Stimulated activated CD4-positive, alpha-beta T cell treated with anti-CD3 and anti-CD28 coated beads, Interleukin-15, amount 100 ng/mL, for 48 hours (primary cell): Measurements from ENCODE around the gene GALNT6.
A peak's percentile ranks its signal among the peaks of the same experiment; 100 is the strongest.

ENCODE experiments used
- DNase-seq, 2 donors: peaks; one replicate each; pipeline ENCODE4 v3.0.0-alpha.2; 2020; ENCODE audit warnings: low read depth in 2 of 2

Gene GALNT6

DNA sequence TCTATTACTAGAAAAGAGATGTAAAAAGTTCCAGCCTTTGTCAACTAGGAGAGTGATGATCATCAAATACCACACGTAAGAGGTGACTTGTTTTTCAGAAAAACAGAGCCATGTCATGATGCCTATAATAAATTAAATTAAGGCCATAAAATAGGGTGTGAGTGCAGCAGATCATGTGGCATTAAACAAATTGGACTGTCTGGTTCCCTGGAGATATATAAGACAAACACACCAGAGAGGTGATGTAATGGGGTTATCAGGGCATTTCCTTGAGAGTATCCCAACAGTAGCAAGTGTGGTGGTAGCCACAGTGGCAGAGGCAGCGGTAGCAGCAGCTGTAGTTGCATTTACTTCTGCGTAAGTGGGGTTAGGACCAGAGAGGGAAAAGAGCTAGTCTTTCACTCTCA, 14.6 kb upstream of the GALNT6 start:
- no peak for DNase-seq

DNA sequence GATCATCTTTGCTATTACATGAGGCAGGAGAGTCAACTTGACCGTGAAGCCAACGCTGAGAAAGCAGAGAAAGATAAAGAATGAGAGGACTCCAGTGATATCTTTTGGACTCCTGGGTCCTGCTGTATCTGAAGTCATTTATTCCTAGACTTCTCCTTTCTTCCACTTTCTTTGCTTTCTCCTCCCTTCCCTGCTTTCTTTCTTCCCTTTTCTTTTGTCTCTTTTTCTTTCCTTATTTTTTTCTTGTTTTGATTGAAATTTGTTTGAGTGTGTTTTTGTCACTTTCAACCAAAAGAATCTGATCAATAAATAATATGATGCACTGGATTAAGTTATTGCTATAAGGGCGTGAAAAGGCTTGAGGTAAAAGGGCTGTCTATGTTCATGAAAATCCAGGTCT, 13.4 kb upstream of the GALNT6 start:
- no peak for DNase-seq

DNA sequence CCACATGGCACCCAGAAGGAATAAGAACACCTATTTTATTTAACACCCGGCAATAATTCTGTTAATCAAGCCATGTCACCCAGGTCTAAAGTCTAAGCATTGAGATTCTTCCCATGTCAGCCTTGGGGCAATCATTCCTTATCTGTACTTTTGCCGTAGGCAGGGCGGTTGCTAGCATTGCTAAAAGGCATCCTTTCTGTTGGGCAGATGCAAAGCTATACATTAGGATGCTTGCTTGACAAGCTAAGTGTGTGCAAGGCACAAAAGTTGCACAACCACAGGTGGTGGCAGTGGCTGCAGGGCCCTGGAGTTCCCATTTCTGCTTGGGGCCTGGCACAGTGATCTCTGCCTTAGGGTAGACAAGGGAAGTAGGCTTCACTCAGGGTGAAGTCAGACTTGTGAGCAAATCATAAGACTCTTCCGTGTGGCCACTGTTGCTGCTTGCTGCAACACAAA, 12.5 kb upstream of the GALNT6 start:
- DNase-seq, result no peak

DNA sequence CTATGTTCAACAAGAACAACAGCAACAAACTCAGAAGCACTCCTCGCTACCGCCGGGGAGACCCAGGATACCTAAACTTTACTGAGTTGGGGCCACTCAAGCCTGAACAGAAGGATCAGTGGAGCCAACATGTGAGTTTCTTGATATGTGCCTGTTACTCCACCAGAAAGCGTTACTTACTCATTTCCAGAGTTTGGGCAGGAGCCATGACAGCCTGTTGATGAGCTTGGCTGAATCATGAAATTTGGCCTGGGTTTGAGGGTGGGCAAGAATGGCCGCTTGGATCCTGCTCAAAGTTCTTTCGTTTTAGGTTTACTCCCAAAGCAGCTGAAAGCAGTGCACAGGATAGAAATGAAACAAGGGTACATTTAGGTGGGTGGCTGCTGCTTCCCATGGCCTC, 12.0 kb upstream of the GALNT6 start:
- no peak for DNase-seq

DNA sequence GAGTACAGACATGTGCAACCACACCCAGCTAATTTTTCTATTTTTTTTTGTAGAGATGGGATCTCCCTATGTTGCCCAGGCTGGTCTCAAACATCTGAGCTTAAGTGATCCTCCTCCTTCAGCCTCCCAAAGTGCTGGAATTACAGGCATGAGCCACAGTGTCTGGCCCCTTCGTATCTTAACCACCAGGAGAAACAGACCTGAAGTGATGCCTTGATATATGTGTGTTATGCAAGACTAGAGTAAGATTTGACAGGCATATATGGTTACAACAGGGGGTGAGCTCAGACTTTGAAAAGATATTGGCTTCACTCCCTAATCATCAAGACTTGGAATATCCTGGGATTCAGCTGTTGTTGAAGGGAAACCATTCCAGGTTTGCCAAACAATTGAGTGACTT, 10.7 kb upstream of the GALNT6 start:
- no peak for DNase-seq

DNA sequence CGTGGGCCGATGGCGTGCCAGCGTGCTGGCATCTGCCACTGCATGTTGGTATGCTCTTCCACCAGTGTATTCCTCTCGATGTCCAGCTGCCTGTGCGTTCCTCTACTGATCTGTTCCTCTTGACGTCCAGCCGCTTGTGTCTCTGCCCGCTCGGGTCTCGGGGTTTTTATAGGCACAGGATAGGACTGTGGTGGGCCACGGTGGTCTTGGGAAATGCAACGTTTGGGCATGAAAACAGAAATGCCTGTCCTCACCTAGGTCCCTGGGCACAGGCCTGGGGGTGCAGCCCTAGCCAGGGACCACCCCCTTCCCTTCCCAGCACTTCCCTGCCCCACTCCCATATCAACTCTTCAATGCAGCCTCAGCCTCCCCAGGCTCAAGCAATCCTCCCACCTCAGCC, 10.3 kb upstream of the GALNT6 start:
- no peak for DNase-seq

DNA sequence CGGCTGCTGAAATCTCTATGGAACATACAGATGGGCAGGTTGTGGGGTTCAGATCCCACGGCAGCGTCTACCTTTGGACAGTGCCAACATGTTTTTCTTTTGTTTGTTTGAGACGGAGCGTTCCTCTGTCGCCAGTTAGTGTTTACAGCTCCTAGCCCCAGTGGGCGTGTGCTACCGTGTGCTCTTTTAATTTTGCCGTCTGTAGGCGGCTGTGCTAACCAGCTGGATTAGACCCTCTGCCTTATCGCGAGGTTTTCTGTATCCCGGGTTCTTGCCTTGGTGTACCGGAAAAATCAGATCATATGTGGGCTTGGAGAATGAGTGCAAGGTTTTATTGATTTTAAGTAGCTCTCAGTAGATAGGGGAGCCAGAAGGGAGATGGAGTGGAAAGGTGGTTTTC, 9.8 kb upstream of the GALNT6 start:
- DNase-seq, result no peak

DNA sequence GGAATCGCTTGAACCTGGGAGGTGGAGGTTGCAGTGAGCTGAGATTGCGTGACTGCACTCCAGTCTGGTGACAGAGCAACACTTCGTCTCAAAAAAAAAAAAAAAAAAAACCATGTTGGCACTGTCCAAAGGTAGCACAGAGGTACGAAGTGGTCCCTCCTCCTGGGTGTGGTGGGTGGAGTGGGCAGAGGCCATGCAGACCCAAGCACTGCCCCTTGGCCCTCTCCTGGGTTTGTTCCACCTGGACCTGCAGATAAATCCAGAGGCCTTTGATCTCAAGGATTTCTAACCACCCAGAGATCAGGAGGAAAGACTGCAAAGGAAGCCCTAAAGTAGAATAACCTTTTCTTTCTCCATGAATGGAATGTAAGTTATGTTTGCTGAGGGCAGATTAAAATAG, 8.7 kb upstream of the GALNT6 start:
- DNase-seq, result no peak

DNA sequence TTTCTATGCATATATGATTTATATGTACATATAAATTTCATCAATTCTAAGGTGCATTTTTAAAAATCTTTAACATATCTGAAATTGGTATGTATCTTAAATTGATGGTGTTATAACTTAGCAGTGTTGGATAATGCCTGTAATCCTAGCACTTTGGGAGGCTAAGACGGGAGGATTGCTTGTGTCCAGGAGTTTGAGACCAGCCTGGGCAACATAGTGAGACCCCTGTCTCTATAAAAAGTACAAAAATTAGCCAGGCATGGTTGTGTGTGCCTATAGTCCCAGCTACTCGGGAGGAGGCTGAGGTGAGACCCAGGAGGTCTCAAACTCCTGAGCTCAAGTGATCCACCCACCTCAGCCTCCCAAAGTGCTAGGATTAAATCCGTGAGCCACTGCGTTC, 6.5 kb upstream of the GALNT6 start:
- DNase-seq, result no peak

DNA sequence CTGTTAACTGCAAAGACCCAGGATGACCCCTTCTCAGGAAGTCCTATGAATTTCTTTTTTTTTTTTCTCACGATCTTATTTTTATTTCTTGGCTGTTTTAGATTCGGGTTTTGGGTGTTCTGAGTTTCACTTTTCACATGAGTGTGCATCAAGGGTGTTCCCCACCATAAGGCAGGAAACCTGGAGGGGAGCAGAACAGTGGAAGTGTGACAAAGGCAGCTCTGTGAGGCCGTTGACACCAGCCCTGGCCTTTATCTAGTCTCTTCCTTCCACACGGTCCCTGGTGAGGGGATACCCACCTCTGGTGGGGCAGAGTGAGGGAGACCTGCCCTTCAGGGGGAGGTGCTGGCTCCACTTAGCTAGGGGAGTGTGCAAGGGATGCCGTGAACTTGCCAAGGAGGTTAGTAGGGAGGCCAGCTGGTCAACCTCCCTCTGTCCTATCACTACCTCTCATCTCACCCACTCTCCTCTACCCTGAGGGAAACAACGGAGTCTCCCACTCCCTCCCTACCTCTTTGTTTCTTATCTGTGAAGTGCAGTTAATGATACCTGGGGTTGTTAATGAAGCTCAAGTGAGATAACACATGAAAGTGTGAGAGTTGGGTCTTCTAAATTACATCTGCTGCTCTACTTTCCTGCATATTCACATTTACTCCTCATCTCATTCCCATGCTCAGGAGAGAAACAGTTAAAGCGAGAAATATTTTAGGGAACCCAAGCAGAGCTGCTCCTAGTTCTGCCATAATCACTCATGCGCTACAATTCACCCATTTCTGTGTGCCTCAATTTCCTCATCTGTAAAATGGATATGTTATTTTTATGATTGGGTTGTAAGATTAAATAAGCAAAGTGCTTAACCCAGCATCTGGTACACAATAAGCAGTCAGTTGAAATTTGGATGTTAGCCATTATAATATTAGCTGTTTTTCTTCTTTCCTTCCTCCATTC, 4.4 kb upstream of the GALNT6 start:
- no peak for DNase-seq

DNA sequence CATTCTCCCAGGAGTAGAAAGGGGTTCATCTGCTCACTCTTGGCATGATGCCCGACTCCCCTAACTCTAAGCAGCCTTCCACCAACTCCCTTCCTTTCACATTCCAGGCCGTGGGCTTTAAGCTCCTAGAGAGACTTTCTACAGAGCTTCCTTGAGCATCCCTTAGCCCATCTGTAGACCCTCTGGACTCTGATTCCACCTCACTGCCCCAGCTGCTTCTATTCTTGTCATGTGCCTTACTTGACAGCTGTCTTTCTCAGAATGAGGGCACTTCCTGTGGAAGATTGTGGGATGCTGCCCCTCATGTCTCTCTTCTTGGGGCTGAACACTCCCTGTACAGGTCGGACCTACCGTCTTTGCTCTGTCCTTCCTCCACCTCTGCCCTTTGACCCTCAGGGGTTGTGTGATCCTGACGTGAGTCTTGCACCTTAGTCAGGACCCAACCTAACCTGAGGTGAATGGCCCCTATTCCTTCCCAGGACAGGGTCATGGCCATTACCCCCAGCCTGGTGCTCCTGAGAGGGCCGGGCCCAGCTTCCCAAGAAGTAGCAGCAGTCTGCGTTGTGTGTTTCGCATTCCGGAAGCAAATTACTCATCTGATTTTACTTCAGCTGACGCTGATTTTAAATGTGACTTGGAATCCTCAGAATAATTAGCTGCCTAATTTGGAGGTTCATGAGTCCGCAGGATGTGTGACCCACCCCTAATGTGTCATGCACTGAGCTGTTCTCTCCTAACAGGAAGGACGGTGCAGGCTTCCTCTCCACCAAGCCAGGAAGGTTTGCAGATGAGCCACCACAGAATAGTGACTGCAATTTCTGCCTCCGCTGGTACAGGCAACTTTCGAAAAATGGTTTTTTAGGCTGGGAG, 2.7 kb upstream of the GALNT6 start:
- peak in 1 of 2 donors; percentile 33 for DNase-seq

DNA sequence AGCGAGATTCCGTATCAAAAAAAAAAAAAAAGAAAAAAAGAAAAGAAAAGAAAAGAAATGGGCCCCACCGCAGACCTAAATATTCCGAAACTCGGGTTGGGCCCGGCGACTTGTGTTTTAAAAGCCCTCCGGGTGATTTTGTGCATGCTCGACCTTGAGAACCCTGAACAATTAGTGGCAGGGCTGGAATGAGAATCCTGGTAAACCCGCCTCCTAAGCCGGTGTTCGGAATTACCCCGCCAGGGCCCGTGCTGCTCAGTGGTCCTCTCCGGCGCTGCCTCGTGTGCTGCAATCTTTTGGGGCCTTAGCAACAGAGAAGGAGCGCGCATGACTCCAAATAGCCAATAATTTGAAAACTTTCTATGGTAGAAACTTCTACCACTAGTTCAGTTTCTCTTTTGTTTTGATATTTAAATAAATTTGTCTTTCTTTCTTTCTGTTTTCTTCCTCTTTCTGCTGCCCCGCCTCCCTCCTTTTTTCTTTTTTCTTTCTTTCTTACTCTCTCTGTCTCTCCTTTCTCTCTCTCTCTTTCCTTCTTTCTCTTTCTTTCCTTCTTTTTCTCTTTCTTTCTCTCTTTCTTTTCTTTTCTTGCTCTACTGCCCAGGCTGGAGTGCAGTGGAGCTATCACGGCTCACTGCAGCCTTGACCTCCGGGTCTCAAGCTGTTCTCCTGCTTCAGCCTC, 1.5 kb upstream of the GALNT6 start:
- DNase-seq, result no peak

DNA sequence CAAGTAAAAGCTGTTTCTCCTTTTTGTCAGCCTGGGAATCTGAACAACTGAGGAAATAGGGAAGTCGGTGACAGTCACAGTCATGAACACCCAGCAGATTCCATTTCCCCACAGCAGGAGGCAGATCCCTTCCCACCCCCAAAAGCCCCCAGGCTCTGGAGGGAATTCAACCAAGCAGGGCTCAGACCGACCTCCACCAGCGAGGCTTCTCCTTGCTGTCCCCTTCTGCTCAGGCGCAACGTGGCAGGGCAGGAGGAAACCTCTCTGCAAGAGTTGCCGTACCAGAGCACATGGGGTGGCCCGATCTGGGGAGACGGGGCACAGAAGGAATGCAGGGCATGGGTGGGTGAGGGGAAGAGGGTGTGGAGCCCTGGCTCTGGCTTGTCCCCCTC, 319 bp downstream of the GALNT6 start:
- no peak for DNase-seq

DNA sequence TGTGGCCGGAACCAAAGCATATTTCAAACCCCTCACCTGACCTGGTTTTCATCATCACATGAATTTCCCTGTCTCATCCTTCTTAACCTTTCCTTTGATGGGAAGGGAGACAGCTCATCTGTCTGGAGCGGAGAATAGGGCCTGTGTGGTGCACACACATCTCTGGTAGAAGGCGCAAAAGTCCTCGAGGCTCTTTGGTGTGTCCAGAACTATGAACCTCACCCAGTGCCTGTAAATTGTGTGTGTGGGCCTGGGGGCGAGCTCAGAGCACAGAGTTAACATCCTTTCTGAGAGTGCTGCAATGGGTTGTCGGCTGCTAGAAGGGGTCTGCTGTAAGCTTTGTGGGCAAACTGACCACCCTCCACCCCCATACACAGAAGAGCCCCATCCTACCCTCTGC, 749 bp downstream of the GALNT6 start:
- no peak for DNase-seq

DNA sequence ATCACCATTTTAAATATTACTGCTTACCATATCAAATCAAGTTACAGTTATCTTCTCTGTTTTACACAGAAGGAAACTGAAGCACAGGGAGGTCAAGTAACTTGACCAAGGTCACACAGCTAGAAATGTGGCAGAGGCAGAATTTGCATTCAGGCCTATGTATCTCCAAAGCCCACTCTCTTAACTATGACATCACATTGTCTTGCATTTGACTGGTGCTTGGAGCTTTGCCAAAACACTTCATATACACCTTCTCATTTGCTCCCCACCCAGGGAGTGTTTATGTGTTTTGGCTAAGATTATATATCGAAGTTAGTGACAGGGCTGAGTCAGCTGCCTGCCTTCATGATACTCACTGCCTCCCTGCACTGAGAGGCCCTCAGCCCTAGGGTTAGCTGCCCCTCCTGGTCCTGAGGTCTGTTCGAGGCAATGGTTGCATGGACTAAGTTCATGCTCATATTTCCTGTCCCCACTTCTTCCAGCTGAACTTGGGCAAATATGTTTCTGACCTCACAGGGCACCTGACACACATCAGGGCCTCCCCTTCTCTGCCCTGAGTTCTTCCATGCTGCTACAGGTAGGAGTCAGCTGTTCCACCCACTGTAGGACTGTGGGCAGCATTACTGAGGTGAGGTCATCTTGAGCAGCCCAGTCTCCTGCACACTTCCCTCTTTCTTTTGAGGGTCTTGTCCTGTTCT, 1.8 kb downstream of the GALNT6 start:
- no peak for DNase-seq

DNA sequence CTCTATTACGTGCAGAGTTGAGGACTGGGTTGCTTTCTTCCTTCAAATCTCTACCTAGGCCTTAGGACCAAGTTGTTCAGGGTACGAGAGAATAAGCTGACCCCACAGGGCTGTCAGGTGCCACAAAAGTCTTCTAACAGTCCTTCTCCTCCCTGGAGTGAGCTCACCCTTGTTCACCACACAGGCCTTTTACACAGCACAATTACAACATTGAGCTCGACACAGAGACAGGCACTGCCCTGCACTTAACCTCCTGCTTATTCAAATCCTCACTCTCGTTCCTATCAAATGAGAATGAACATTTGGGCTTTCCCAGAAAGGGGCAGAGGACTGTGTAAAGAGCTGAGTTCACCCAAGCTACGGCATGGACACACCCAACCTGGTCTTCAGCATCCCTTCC, 2.4 kb downstream of the GALNT6 start:
- DNase-seq, result no peak

DNA sequence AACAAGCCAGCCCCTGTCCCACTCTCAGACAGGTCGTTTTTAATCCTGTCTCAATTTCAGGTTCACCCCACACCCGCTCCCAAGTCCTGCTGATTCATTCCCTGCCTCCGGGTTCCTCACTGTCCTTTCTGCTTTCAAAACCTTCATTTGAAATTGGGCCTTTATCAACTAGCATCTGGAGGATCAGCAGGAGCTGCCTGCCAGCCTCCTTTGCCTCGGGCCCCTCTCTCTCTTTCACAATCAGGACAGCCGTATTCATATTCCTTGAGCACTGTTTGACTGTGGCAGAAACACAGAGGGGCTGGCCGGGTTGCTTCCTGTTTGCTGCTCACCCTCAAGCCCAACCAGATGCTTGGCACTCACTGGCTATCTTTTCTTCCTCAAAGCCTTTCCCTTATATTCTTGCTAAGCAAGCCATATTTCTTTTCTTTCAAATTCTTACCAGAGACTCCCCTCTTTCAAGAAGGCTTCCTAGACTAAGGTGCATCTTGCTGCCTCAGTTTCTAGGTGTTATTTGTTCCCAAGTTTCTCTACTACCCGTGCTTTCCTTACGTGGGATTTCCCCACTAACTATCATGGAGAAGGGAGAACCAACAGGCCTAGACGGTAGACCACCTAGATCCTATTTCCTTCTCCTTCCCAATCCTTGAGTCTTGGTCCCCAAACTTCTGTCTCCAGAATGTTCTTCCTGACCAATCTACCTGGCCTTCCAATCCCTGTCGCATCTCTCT, 3.0 kb downstream of the GALNT6 start:
- DNase-seq, result no peak

DNA sequence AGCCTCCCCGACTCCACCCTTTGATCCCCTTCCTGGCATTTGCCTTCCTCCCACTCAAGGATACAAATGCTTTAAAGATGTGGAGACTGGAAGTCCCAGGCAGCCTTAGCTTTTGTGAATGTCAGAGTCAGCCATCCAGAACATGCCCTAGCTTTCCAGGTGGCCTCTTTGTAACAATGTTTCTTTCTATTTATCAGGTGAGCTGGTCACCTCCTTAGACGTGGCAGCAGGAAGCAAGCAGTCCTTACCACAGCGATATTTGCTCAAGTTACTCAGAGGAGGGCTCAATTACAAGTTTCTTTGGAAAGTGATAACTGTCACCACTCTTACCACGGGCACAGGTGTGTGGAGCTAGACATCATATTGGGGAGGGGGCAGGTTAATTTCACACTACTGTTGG, 4.9 kb downstream of the GALNT6 start:
- no peak for DNase-seq

DNA sequence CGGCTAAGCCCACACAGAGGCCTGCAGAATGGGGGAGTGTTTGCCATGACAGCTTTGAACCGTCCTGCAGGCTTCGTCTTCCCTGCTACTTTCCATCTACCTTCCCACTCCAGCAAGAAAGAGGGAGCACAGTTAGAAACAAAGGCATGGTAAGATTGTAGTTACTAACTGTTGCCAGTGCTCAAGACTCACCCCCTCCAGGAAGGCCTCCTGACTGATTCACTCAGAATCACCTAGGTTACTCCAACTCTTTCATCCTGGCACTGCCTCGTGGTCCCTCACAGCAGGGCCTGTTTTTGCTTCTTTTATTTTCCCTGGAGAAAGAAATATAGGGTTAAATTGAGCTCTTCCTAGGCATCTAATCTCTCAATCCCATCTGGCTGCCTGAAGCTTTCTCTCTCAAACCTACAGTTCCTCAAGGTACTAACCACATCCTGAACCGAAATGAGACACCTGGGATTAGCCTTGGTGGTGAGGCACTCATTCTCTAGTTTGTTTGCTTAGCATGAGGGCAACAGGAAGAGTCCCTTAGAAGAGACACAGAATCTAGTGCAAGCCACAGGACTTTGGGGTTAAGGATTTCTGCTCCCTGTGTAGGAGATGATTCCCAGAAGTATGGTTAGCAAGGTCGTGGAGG, 7.8 kb downstream of the GALNT6 start:
- no peak for DNase-seq

DNA sequence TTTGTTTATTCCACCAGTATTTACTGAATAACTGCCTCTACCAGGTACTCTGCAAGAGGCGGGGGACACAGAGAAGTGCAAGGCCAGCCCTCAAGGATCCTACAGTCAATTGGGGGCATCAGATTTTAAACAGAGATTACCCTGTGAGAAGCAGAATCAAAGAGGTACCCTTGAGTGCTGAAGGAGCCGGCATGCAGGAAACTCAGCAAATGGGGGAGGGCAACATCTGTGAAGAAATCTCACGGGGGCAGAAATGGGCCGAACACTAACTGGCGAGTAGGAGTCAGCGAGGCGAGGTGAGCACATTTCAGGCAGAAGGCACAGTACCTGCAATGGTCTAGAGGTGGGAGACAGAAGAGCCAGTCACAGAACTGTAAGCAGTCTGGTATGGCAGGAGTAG, 9.0 kb downstream of the GALNT6 start:
- DNase-seq, result no peak
